K562 (cell line): ENCODE results near the gene VPS37B. TPM values are rescaled to one million over a fixed set of nuclear protein-coding genes. Genes with fewer than 3 reads are reported as not detected.

Experiments used
- ATF2 ChIP-seq: sonication (generic); formaldehyde crosslinking; IDR thresholded peaks from 2 replicates; pipeline ENCODE4 v1.8.1; 2022; ENCODE audit warnings: missing genetic modification reagents
- BMI1 ChIP-seq: fragments of 150-350 bp; IDR thresholded peaks from 2 replicates; pipeline ENCODE4 v1.6.1; 2014; ENCODE audit warnings: low read length
- CHAMP1 ChIP-seq: fragments of 450-650 bp; IDR thresholded peaks from 2 replicates; pipeline ENCODE4 v1.6.1; 2016; ENCODE audit warnings: mild to moderate bottlenecking
- CREB5 ChIP-seq: fragments of 250-450 bp; sonication (Bioruptor Pico); IDR thresholded peaks from 2 replicates; pipeline ENCODE4 v1.5.0; 2020; ENCODE audit warnings: mild to moderate bottlenecking
- CUX1 ChIP-seq: fragments of 200-800 bp; sonication (Bioruptor generic); IDR thresholded peaks from 2 replicates; pipeline ENCODE4 v1.6.1; 2016; ENCODE audit warnings: missing genetic modification characterization, missing compliant biosample characterization
- E2F8 ChIP-seq: fragments of 450-650 bp; IDR thresholded peaks from 2 replicates; pipeline ENCODE4 v1.7.1; 2018; ENCODE audit warnings: mild to moderate bottlenecking, low read depth; ENCODE audit not compliant: partially characterized antibody
- FOS ChIP-seq: IDR thresholded peaks from 3 replicates; pipeline ENCODE4 v1.6.1; 2011; ENCODE audit not compliant: insufficient read length; ENCODE audit errors: extremely low read depth
- GATAD2B ChIP-seq: fragments of 450-650 bp; IDR thresholded peaks from 2 replicates; pipeline ENCODE4 v1.6.1; 2017; ENCODE audit warnings: mild to moderate bottlenecking, borderline replicate concordance
- SETDB1 ChIP-seq: IDR thresholded peaks from one replicate; pipeline ENCODE4 v1.6.1; 2012; ENCODE audit warnings: low read length, control low read depth, inconsistent platforms
- SMC3 ChIP-seq: conservative IDR thresholded peaks from 2 replicates; pipeline ENCODE4 v1.6.1; 2011; ENCODE audit warnings: low read depth, low read length, improper control_type of control experiment; ENCODE audit not compliant: insufficient read depth
- TCF15 ChIP-seq: fragments of 250-450 bp; sonication (Bioruptor Pico); IDR thresholded peaks from 2 replicates; pipeline ENCODE4 v1.8.0; 2022; ENCODE audit warnings: moderate library complexity, mild to moderate bottlenecking, inconsistent platforms
- polyA plus RNA-seq, 8 experiments: library from polyadenylated mRNA; depleted of rRNA in 4 of 8; stranded (reverse) in 5 of 8; unstranded in 3 of 8; fragments of >200 nt; fragmentation: Nextera tagmentation in 2 of 8; fragmentation: Illumina TruSeq in 1 of 8; extraction: Ambion mirVana in 2 of 8; extraction: Trizol in 1 of 8; gene quantifications; 2 replicates each; pipeline versions ENCODE4 v1.2.1 to v1.2.3, GENCODE V29; 2011 to 2014; ENCODE audit warnings: inconsistent platforms in 1 of 8, missing spikeins in 1 of 8
- total RNA-seq, 7 experiments: library from RNA; depleted of rRNA in 6 of 7; stranded (reverse); fragments of >200 nt in 6 of 7; fragmentation: Illumina TruSeq in 2 of 7; extraction: Trizol in 2 of 7; gene quantifications; 2 replicates each; pipeline versions ENCODE4 v1.2.1 to v1.2.3, GENCODE V29; 2011 to 2021; ENCODE audit warnings: low replicate concordance in 1 of 7

VPS37B gene
- total and polyA plus RNA-seq, 9 of the 15 experiments (the other 6 are each of a cell fraction or from before 2014, with no cell fraction given), result 0.28 to 37.4 (median 17.9) TPM

GRCh38 chr12:122886851-122887818, 8.8 kb downstream of the VPS37B start (continued):
- TF ChIP-seq CHAMP1 (no peak), BMI1 (no peak), E2F8 (no peak), TCF15 (CRISPR knock-in tag) (no peak), CREB5 (CRISPR knock-in tag) (no peak), FOS (peak; percentile 38), CUX1 (CRISPR knock-in tag) (no peak), SMC3 (no peak), ATF2 (CRISPR knock-in tag) (no peak), SETDB1 (no peak), GATAD2B (peak; percentile 79)
